ENCODE measurements around the gene ITGA2. TPM values are rescaled to one million over a fixed set of nuclear protein-coding genes. Genes with fewer than 3 reads are reported as not detected.

Gene ITGA2
- total and polyA plus RNA-seq, 2 experiments from 2014 or later = 2.5 to 10.2 TPM

DNA sequence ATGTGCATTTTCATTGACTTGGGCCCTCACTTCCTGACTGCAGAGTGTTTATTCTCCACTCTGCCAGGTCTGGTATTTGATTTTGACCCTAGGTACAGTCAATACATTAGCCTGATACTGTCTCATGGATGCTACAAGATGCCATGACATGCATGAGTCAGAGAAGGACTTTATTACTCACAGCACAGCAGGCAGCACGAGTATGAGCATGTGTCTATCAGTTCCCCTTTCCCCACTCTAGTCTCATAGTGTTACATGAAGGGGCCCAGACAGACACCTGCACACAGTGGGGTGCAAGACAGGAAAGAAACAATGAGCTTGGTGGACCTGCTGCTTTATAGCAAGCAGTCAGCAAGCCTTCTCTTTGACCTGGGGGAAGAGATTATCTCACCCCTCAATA is 19.6 kb downstream of the ITGA2 start:
- H2AFZ ChIP-seq = no peak overlapping the region
- WGBS (ENCODE audit: low lambda C conversion rate, missing lambda C conversion rate) = 65% methylated on average over 1 of the region's 1 CpG
- H3K4me3 ChIP-seq = no peak overlapping the region
- no peaks in the 10 kb centered on the region for H3K9me3 ChIP-seq (ENCODE audit: low read depth)
- no peaks in the 10 kb centered on the region for H3K27me3 ChIP-seq
- H3K36me3 ChIP-seq (replicated peaks; ENCODE audit: insufficient read depth, low read depth) = no peaks in the 10 kb centered on the region
- no peak overlapping the region for H3K27ac ChIP-seq
- no peaks in the 10 kb centered on the region for H3K79me2 ChIP-seq
- TF ChIP-seq EZH2phosphoT487 (IDR thresholded peaks at IDR 0.05; ENCODE audit: low read depth, severe bottlenecking, unreplicated experiment) = no peak
- TF ChIP-seq, protein P1, sequence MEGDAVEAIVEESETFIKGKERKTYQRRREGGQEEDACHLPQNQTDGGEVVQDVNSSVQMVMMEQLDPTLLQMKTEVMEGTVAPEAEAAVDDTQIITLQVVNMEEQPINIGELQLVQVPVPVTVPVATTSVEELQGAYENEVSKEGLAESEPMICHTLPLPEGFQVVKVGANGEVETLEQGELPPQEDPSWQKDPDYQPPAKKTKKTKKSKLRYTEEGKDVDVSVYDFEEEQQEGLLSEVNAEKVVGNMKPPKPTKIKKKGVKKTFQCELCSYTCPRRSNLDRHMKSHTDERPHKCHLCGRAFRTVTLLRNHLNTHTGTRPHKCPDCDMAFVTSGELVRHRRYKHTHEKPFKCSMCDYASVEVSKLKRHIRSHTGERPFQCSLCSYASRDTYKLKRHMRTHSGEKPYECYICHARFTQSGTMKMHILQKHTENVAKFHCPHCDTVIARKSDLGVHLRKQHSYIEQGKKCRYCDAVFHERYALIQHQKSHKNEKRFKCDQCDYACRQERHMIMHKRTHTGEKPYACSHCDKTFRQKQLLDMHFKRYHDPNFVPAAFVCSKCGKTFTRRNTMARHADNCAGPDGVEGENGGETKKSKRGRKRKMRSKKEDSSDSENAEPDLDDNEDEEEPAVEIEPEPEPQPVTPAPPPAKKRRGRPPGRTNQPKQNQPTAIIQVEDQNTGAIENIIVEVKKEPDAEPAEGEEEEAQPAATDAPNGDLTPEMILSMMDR (IDR thresholded peaks at IDR 0.05; ENCODE audit: poor library complexity) = no peak
- TF ChIP-seq EZH2 (IDR thresholded peaks at IDR 0.05; ENCODE audit: borderline replicate concordance) = no peak
- H3K9me2 ChIP-seq (replicated peaks; ENCODE audit: insufficient read depth) = no peaks in the 10 kb centered on the region
- no peaks in the 10 kb centered on the region for H4K20me1 ChIP-seq (ENCODE audit: insufficient read depth, poor library complexity, severe bottlenecking)
- DNase-seq (ENCODE audit: low spot score) = no peak
- H3K4me1 ChIP-seq (ENCODE audit: insufficient read depth) = no peaks in the 10 kb centered on the region
- H3K4me2 ChIP-seq = no peak overlapping the region

DNA sequence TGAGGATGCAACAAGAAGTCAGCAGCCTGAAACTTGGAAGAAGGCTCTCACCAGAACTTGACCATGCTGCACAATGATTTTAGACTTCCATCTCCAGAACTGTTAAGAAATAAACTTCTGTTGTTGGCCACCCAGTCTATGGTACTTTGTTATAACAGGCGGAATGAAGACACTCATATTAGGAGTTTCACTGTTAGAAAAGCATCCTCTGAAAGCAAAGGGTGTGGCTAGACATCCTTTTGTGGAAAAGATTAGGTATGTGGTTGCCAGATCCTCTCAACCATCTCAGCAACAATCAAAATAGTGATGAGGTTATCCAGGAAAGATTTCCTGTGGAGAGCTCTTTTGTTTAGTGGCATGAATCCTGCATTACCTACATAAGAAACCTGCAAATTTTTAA is 20.7 kb downstream of the ITGA2 start:
- TF ChIP-seq EZH2phosphoT487 (IDR thresholded peaks at IDR 0.05; ENCODE audit: low read depth, severe bottlenecking, unreplicated experiment) (no peak), EZH2 (IDR thresholded peaks at IDR 0.05; ENCODE audit: borderline replicate concordance) (no peak)
- TF ChIP-seq, protein P1 (IDR thresholded peaks at IDR 0.05; ENCODE audit: poor library complexity) = no peak
- Histone ChIP-seq H3K4me1 (ENCODE audit: insufficient read depth) (no peaks in the 10 kb centered on the region), H3K4me2 (no peak overlapping the region), H3K79me2 (no peaks in the 10 kb centered on the region), H3K9me2 (replicated peaks; ENCODE audit: insufficient read depth) (no peaks in the 10 kb centered on the region), H4K20me1 (ENCODE audit: insufficient read depth, poor library complexity, severe bottlenecking) (no peaks in the 10 kb centered on the region), H3K27me3 (no peaks in the 10 kb centered on the region), H3K4me3 (no peak overlapping the region), H3K36me3 (replicated peaks; ENCODE audit: insufficient read depth, low read depth) (no peaks in the 10 kb centered on the region), H3K9me3 (ENCODE audit: low read depth) (no peaks in the 10 kb centered on the region), H2AFZ (no peak overlapping the region), H3K27ac (no peak overlapping the region)
- 100% methylated on average over 1 of the region's 1 CpG for WGBS (ENCODE audit: low lambda C conversion rate, missing lambda C conversion rate)
- DNase-seq (ENCODE audit: low spot score) = no peak

DNA sequence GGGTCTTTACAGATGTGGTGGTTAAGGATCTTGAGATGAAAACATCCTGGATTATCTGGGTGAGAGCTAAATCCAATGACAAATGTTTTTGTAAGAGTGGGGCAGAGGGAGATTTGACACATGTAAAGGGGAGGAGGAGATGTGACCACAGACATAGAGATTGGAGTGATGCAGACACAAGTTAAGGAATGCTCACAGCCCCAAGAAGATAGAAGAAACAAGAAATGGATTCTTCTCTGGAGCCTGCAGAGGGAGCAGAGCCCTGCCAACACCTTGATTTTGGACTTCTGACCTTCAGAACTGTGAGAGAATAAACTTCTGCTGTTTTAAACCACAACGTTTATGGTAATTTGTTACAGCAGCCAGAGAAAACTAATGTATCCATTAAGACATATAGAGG is 21.7 kb downstream of the ITGA2 start:
- DNase-seq (ENCODE audit: low spot score) = no peak
- H2AFZ ChIP-seq = no peak overlapping the region
- no peaks in the 10 kb centered on the region for H3K4me1 ChIP-seq (ENCODE audit: insufficient read depth)
- 34% methylated on average over 1 of the region's 1 CpG for WGBS (ENCODE audit: low lambda C conversion rate, missing lambda C conversion rate)
- H3K36me3 ChIP-seq (replicated peaks; ENCODE audit: insufficient read depth, low read depth) = no peaks in the 10 kb centered on the region
- H3K9me3 ChIP-seq (ENCODE audit: low read depth) = no peaks in the 10 kb centered on the region
- no peaks in the 10 kb centered on the region for H4K20me1 ChIP-seq (ENCODE audit: insufficient read depth, poor library complexity, severe bottlenecking)
- no peaks in the 10 kb centered on the region for H3K27me3 ChIP-seq
- no peak overlapping the region for H3K27ac ChIP-seq
- TF ChIP-seq EZH2 (IDR thresholded peaks at IDR 0.05; ENCODE audit: borderline replicate concordance) (no peak), EZH2phosphoT487 (IDR thresholded peaks at IDR 0.05; ENCODE audit: low read depth, severe bottlenecking, unreplicated experiment) (no peak)
- TF ChIP-seq, protein P1 (IDR thresholded peaks at IDR 0.05; ENCODE audit: poor library complexity) = no peak
- H3K4me3 ChIP-seq = no peak overlapping the region
- no peaks in the 10 kb centered on the region for H3K9me2 ChIP-seq (replicated peaks; ENCODE audit: insufficient read depth)
- no peak overlapping the region for H3K4me2 ChIP-seq
- H3K79me2 ChIP-seq = no peaks in the 10 kb centered on the region

DNA sequence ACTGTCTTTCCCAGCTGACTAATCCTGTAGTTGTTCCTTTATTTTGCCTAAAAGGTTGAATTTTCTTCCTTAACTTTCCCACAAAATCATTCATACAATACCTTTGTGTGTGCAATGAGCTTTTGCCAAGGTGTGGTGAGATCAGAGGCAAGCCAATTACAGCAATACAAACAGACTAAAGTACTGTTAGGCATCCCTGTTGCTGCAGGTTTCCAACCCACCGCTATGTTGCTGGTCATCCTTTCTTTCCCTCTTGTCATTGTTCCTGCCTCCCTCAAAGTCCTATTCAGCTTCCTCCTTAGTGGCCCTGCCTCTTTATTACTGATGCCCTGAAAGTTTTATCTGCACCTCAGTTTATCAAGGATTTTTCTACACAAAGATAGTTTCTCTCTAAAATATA is 22.1 kb downstream of the ITGA2 start:
- Histone ChIP-seq H3K4me2 (no peak overlapping the region), H3K36me3 (replicated peaks; ENCODE audit: insufficient read depth, low read depth) (no peaks in the 10 kb centered on the region), H2AFZ (no peak overlapping the region), H4K20me1 (ENCODE audit: insufficient read depth, poor library complexity, severe bottlenecking) (no peaks in the 10 kb centered on the region), H3K9me3 (ENCODE audit: low read depth) (no peaks in the 10 kb centered on the region), H3K4me3 (no peak overlapping the region), H3K79me2 (no peaks in the 10 kb centered on the region), H3K27ac (no peak overlapping the region), H3K4me1 (ENCODE audit: insufficient read depth) (no peaks in the 10 kb centered on the region), H3K9me2 (replicated peaks; ENCODE audit: insufficient read depth) (no peaks in the 10 kb centered on the region), H3K27me3 (no peaks in the 10 kb centered on the region)
- no peak for DNase-seq (ENCODE audit: low spot score)
- TF ChIP-seq EZH2 (IDR thresholded peaks at IDR 0.05; ENCODE audit: borderline replicate concordance) (no peak), EZH2phosphoT487 (IDR thresholded peaks at IDR 0.05; ENCODE audit: low read depth, severe bottlenecking, unreplicated experiment) (no peak)
- TF ChIP-seq, protein P1 (IDR thresholded peaks at IDR 0.05; ENCODE audit: poor library complexity) = no peak
- WGBS (ENCODE audit: low lambda C conversion rate, missing lambda C conversion rate) = 60% methylated on average over 1 of the region's 1 CpG
